Trophoblast cell (in vitro differentiated cells and primary cell): ENCODE results near the gene ICAM5.

ENCODE experiments used
- DNase-seq, 2 donors: peaks; one replicate each; pipeline ENCODE4 v3.0.0-alpha.2; 2016
- H2AFZ ChIP-seq: 2 replicates; pipeline ENCODE4 v1.6.1; 2013; ENCODE audit warnings: low read length, moderate library complexity, mild to moderate bottlenecking; ENCODE audit not compliant: insufficient read depth, poor library complexity
- H2AK5ac ChIP-seq: 2 replicates; pipeline ENCODE4 v1.6.1; 2013; ENCODE audit warnings: mild to moderate bottlenecking, low read length
- H2BK120ac ChIP-seq: 2 replicates; pipeline ENCODE4 v1.6.1; 2013; ENCODE audit warnings: low read length, mild to moderate bottlenecking, moderate library complexity; ENCODE audit not compliant: insufficient read depth, poor library complexity
- H2BK12ac ChIP-seq: 2 replicates; pipeline ENCODE4 v1.6.1; 2013; ENCODE audit warnings: mild to moderate bottlenecking, low read length, moderate library complexity
- H2BK5ac ChIP-seq: 2 replicates; pipeline ENCODE4 v1.6.1; 2013; ENCODE audit warnings: low read length, low read depth, moderate library complexity, mild to moderate bottlenecking; ENCODE audit not compliant: poor library complexity
- H3K14ac ChIP-seq: 2 replicates; pipeline ENCODE4 v1.6.1; 2013; ENCODE audit warnings: mild to moderate bottlenecking, low read length
- H3K18ac ChIP-seq: 2 replicates; pipeline ENCODE4 v1.6.1; 2013; ENCODE audit warnings: mild to moderate bottlenecking, low read length
- H3K23ac ChIP-seq: 2 replicates; pipeline ENCODE4 v1.6.1; 2013; ENCODE audit warnings: low read length
- H3K27ac ChIP-seq: 2 replicates; pipeline ENCODE4 v1.5.1; 2013; ENCODE audit warnings: low read depth, mild to moderate bottlenecking, inconsistent platforms, low read length, moderate library complexity
- H3K27me3 ChIP-seq: 2 replicates; pipeline ENCODE4 v1.6.1; 2013; ENCODE audit warnings: inconsistent platforms, mild to moderate bottlenecking, low read length, moderate library complexity; ENCODE audit not compliant: insufficient read depth
- H3K36me3 ChIP-seq, 2 experiments: 1 replicate in 1 of 2; 2 replicates in 1 of 2; pipeline ENCODE4 v1.6.1; 2013; ENCODE audit warnings: low read length in 2 of 2, mild to moderate bottlenecking in 2 of 2, moderate library complexity in 1 of 2; ENCODE audit not compliant: insufficient read depth in 2 of 2, control insufficient read depth in 1 of 2
- H3K4ac ChIP-seq: 2 replicates; pipeline ENCODE4 v1.6.1; 2013; ENCODE audit warnings: low read depth, mild to moderate bottlenecking, low read length, moderate library complexity
- H3K4me1 ChIP-seq, 2 experiments: 1 replicate in 1 of 2; 2 replicates in 1 of 2; pipeline ENCODE4 v1.6.1; 2013; ENCODE audit warnings: low read length in 2 of 2, mild to moderate bottlenecking in 2 of 2, moderate library complexity in 1 of 2; ENCODE audit not compliant: insufficient read depth in 2 of 2, control insufficient read depth in 1 of 2
- H3K4me2 ChIP-seq: 2 replicates; pipeline ENCODE4 v1.6.1; 2013; ENCODE audit warnings: inconsistent platforms, mild to moderate bottlenecking, low read length, moderate library complexity
- H3K4me3 ChIP-seq: 2 replicates; pipeline ENCODE4 v1.5.1; 2013; ENCODE audit warnings: mild to moderate bottlenecking, low read depth, low read length, inconsistent platforms
- H3K79me1 ChIP-seq: one replicate; pipeline ENCODE4 v1.6.1; 2013; ENCODE audit warnings: low read length
- H3K79me2 ChIP-seq: 2 replicates; pipeline ENCODE4 v1.6.1; 2013; ENCODE audit warnings: low read length, mild to moderate bottlenecking; ENCODE audit not compliant: control insufficient read depth, insufficient read depth, poor library complexity
- H3K9ac ChIP-seq: 2 replicates; pipeline ENCODE4 v1.6.1; 2013; ENCODE audit warnings: mild to moderate bottlenecking, low read length
- H3K9me3 ChIP-seq: 2 replicates; pipeline ENCODE4 v1.6.1; 2013; ENCODE audit warnings: low read depth, mild to moderate bottlenecking, control low read depth, inconsistent platforms, low read length; ENCODE audit not compliant: insufficient read depth
- H4K12ac ChIP-seq: 2 replicates; pipeline ENCODE4 v1.6.1; 2013; ENCODE audit warnings: low read depth, mild to moderate bottlenecking, low read length, moderate library complexity
- H4K8ac ChIP-seq: 2 replicates; pipeline ENCODE4 v1.6.1; 2013; ENCODE audit warnings: low read depth, mild to moderate bottlenecking, low read length, moderate library complexity
- H4K91ac ChIP-seq: one replicate; pipeline ENCODE4 v1.6.1; 2013; ENCODE audit warnings: low read depth, mild to moderate bottlenecking, low read length, moderate library complexity
- WGBS: extraction: QIAGEN DNeasy Blood & Tissue Kit; methylation state at CpG from one replicate; pipeline ENCODE4 v1.1.7; 2013; ENCODE audit warnings: missing lambda C conversion rate; ENCODE audit not compliant: insufficient read length, insufficient coverage; ENCODE audit errors: extremely low coverage; 5-methylcytosine and 5-hydroxymethylcytosine counted together

ICAM5 gene

DNA sequence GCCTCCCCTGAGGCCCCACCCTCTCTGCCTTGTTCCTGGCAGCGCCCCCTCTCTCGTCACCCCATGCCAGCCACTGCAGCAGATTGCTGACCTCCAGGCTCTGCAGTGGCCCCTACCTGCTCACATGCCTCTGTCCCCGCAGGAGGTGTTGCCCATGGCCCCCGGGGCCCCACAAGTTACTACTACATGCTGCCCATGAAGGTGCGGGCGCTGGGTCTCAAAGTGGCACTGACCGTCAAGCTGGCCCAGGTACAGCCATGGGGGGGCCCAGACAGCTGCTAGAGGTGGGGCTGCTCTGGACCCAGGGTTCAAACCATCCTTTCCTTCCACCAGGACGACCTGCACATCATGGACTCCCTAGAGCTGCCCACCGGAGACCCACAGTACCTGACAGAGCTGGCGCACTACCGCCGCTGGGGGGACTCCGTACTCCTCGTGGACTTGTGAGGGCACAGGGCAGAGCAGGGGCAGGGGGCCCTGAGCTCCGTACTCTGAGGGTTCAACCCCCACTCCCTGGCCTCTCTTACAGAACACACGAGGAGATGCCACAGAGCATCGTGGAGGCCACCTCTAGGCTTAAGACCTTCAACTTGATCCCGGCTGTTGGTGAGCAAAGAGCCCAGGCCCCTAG is 31.6 kb upstream of the ICAM5 start:
- no peak overlapping the region for H3K4ac ChIP-seq
- H3K4me2 ChIP-seq = no peak overlapping the region
- no peaks in the 10 kb centered on the region for H3K9me3 ChIP-seq
- no peak overlapping the region for H3K18ac ChIP-seq
- WGBS = no CpG with 5 or more reads among the region's 18 CpGs
- no peak overlapping the region for H2AK5ac ChIP-seq
- H3K79me1 ChIP-seq = no peaks in the 10 kb centered on the region
- H4K91ac ChIP-seq = no peak overlapping the region
- H3K4me3 ChIP-seq = peak overlapping the region; percentile 51
- H4K12ac ChIP-seq = no peak overlapping the region
- no peak for DNase-seq
- H4K8ac ChIP-seq = no peak overlapping the region
- H3K9ac ChIP-seq = no peak overlapping the region
- no peak overlapping the region for H3K27ac ChIP-seq
- no peaks in the 10 kb centered on the region for H3K4me1 ChIP-seq
- H2BK120ac ChIP-seq = no peak overlapping the region
- H3K23ac ChIP-seq = no peak overlapping the region
- no peaks in the 10 kb centered on the region for H3K79me2 ChIP-seq
- no peak overlapping the region for H2BK5ac ChIP-seq
- H3K14ac ChIP-seq = no peak overlapping the region
- H3K27me3 ChIP-seq = no peaks in the 10 kb centered on the region
- peaks cover 36 to 46% of the 10 kb centered on the region in 2 experiments for H3K36me3 ChIP-seq
- H2AFZ ChIP-seq = no peak overlapping the region
- no peak overlapping the region for H2BK12ac ChIP-seq

DNA sequence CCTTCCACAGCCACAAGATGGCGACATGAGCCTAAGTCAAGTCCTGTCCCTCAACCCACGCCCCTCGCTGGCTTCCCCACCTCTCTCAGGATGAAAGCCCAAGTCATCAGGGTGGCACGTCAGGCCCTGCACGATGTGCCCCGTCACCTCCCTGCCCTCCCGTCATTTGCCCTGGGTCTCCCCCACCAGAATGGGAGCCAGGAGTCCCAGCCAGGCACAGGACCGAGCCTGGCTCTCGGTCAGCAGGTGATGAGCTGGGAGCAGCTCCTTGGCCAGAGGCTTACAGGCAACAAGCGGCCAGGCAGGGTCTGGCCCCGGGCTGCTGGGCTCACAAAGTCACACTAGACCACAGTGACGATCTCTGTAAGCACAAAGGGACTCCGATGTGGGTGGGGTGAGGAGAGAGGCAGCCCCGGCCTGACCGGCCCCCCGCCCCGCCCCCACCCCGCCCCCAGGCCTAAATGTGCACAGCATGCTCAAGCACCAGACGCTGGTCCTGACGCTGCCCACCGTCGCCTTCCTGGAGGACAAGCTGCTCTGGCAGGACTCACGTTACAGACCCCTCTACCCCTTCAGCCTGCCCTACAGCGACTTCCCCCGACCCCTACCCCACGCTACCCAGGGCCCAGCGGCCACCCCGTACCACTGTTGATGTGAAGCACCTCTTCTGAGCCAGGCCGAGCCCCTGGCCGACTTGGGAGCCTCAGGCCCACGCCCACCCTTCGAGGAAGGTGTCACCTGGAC is 30.4 kb upstream of the ICAM5 start:
- Histone ChIP-seq H3K27ac (no peak overlapping the region), H3K79me2 (no peaks in the 10 kb centered on the region), H2BK5ac (no peak overlapping the region), H3K18ac (no peak overlapping the region), H3K4me2 (no peak overlapping the region), H3K4me1 (no peaks in the 10 kb centered on the region), H2BK12ac (no peak overlapping the region), H3K9me3 (no peaks in the 10 kb centered on the region), H3K27me3 (no peaks in the 10 kb centered on the region), H2AFZ (no peak overlapping the region), H3K79me1 (no peaks in the 10 kb centered on the region), H3K4me3 (no peak overlapping the region), H4K91ac (no peak overlapping the region), H3K14ac (no peak overlapping the region), H2BK120ac (no peak overlapping the region), H3K4ac (no peak overlapping the region), H3K9ac (no peak overlapping the region), H4K8ac (no peak overlapping the region), H3K36me3 (peaks cover 31 to 44% of the 10 kb centered on the region in 2 experiments), H3K23ac (no peak overlapping the region), H4K12ac (no peak overlapping the region), H2AK5ac (no peak overlapping the region)
- no CpG with 5 or more reads among the region's 32 CpGs for WGBS
- DNase-seq = peak; percentile 84 to 97

DNA sequence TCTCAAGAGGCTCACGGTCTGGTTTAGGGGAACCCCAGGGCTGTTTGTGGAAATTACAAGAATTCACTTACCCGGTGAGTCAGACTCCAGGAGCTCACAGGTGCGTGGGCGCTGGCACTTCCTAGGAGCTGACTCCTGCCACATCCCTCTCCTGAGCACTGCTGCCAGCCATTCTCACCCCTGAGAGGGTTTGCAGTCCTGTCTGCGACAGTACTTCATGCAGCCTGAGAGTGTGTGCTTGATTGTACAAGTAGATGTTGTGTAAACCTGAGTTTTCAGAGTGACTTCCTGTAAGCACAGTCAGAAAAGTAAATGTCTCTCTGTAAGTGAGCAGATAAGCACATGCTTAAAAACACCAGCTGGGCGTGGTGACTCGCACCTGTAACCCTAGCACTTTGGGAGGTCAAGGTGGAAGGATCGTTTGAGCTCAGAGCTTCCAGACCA is 29.6 kb upstream of the ICAM5 start:
- no peaks in the 10 kb centered on the region for H3K79me1 ChIP-seq
- no peak overlapping the region for H2AFZ ChIP-seq
- no peaks in the 10 kb centered on the region for H3K4me1 ChIP-seq
- no peaks in the 10 kb centered on the region for H3K79me2 ChIP-seq
- no peak overlapping the region for H2BK120ac ChIP-seq
- H3K4me2 ChIP-seq = no peak overlapping the region
- H4K91ac ChIP-seq = no peak overlapping the region
- H4K8ac ChIP-seq = no peak overlapping the region
- peaks cover 25 to 38% of the 10 kb centered on the region in 2 experiments for H3K36me3 ChIP-seq
- H4K12ac ChIP-seq = no peak overlapping the region
- no peak overlapping the region for H3K14ac ChIP-seq
- no peak overlapping the region for H2BK12ac ChIP-seq
- H3K27me3 ChIP-seq = no peaks in the 10 kb centered on the region
- H3K18ac ChIP-seq = no peak overlapping the region
- no peak for DNase-seq
- no peak overlapping the region for H3K9ac ChIP-seq
- H3K23ac ChIP-seq = no peak overlapping the region
- H3K4me3 ChIP-seq = no peak overlapping the region
- no peak overlapping the region for H3K4ac ChIP-seq
- no peak overlapping the region for H3K27ac ChIP-seq
- H2AK5ac ChIP-seq = no peak overlapping the region
- no peak overlapping the region for H2BK5ac ChIP-seq
- WGBS = no CpG with 5 or more reads among the region's 8 CpGs
- H3K9me3 ChIP-seq = no peaks in the 10 kb centered on the region

DNA sequence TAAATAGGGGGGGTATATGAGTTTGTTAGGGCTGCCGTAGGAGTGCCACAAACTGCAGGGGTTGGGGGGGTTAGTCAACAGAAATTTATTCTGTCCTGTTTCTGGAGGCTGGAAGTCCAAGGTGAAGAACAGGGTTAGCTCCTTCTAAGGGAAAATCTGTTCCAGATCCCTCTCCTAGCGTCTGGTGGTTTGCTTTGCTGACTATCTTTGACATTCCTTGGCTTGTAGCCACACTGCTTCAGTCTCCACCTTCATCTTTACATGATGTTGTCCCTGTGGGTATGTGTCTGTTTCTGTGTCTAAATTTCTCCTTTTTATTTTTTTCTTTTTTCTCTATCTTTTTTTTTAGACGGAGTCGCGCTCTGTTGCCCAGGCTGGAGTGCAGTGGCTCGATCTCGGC is 27.0 kb upstream of the ICAM5 start:
- WGBS = no CpG with 5 or more reads among the region's 7 CpGs

More for the DNA sequence above, 27.0 kb upstream of the ICAM5 start:
- H3K9me3 ChIP-seq = no peaks in the 10 kb centered on the region
- DNase-seq = no peak
- no peak overlapping the region for H3K23ac ChIP-seq
- no peak overlapping the region for H3K27ac ChIP-seq
- no peak overlapping the region for H4K91ac ChIP-seq
- no peaks in the 10 kb centered on the region for H3K79me2 ChIP-seq
- no peak overlapping the region for H3K9ac ChIP-seq
- no peak overlapping the region for H3K14ac ChIP-seq
- no peak overlapping the region for H4K8ac ChIP-seq
- H3K18ac ChIP-seq = no peak overlapping the region
- no peaks in the 10 kb centered on the region for H3K79me1 ChIP-seq
- no peak overlapping the region for H3K4me3 ChIP-seq
- H2BK12ac ChIP-seq = no peak overlapping the region
- no peak overlapping the region for H2BK120ac ChIP-seq
- no peaks in the 10 kb centered on the region for H3K27me3 ChIP-seq
- H2AFZ ChIP-seq = no peak overlapping the region
- H2AK5ac ChIP-seq = no peak overlapping the region
- no peak overlapping the region for H3K4me2 ChIP-seq
- H2BK5ac ChIP-seq = no peak overlapping the region
- no peak overlapping the region for H3K4ac ChIP-seq
- H4K12ac ChIP-seq = no peak overlapping the region
- H3K36me3 ChIP-seq = peaks cover 16 to 17% of the 10 kb centered on the region in 2 experiments
- no peaks in the 10 kb centered on the region for H3K4me1 ChIP-seq
